ENCODE results near the gene PLXNB3.
"Not testable (repeated sequence)": the region's sequence is repeated elsewhere in the genome, so short reads cannot be mapped to it uniquely, and the experiment has no call there.

PLXNB3 gene

GRCh38 chrX:153728095-153728494 is 36.0 kb upstream of the PLXNB3 start:
- Mint-ChIP-seq H3K4me1 (ENCODE audit: low read depth) (peaks cover 20% of the 10 kb centered on the region), H3K36me3 (peaks cover 5% of the 10 kb centered on the region), H3K27me3 (no peaks in the 10 kb centered on the region), H3K9me3 (ENCODE audit: low read depth) (no peaks in the 10 kb centered on the region), H3K4me3 (no peak overlapping the region), H3K27ac (no peak overlapping the region)

GRCh38 chrX:153728951-153729631 is 35.0 kb upstream of the PLXNB3 start:
- no peaks in the 10 kb centered on the region for H3K27me3 Mint-ChIP-seq
- no peak overlapping the region for H3K4me3 Mint-ChIP-seq
- peaks cover 20% of the 10 kb centered on the region for H3K4me1 Mint-ChIP-seq (ENCODE audit: low read depth)
- no peak overlapping the region for H3K27ac Mint-ChIP-seq
- no peaks in the 10 kb centered on the region for H3K9me3 Mint-ChIP-seq (ENCODE audit: low read depth)
- H3K36me3 Mint-ChIP-seq, result peaks cover 5% of the 10 kb centered on the region

DNA sequence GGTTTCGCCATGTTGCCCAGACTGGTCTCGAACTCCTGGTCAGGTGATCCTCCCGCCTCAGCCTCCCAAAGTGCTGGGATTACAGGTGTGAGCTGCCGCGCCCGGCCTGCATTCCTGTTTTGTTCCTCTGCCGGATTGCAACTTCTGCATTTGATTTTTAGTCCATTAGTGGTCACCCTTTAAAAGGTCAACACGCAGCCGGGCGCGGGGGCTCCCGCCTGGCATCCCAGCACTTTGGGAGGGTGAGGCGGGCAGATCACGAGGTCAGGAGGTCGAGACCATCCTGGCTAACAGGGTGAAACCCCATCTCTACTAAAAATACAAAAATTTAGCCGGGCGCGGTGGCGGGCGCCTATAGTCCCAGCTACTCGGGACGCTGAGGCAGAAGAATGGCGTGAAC is 33.9 kb upstream of the PLXNB3 start:
- not testable (repeated sequence) for H3K36me3 Mint-ChIP-seq; H3K4me3 Mint-ChIP-seq; H3K27ac Mint-ChIP-seq; H3K27me3 Mint-ChIP-seq; H3K9me3 Mint-ChIP-seq (ENCODE audit: low read depth)
- peaks cover 24% of the 10 kb centered on the region for H3K4me1 Mint-ChIP-seq (ENCODE audit: low read depth)

DNA sequence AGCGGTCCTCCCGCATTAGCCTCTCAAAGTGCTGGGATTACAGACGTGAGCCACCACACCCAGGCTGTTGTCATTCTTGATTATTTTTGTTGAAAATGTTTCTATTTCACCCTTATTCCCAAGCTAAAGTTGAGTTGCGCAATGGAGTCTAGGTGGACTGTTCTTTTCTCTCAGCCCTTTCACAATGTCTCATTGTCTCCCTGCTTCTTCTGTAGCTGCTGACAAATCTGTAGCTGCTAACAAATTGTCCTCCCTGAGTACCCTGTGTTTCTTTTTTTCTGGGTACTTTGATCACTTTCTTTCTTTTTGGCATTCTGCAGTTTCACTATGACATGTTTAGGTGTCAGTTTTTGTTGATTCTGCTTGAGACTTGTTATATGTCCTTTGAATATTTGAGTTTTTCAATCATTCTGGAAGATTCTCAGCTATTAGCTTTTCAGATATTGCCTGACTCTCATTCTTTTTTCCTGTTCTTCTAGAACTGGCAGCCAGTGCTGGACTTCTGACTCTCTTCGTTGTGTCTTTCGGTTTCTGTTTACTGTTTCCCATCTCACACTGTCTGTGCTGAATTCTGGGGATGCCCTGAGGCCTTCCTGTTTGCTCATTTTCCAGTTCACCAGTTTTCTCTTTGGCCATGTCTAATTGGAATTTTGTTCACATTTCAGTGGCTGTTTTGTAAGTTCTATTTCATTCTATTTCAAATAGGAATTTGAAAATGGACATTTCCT is 32.8 kb upstream of the PLXNB3 start:
- Mint-ChIP-seq H3K36me3 (peaks cover 8% of the 10 kb centered on the region), H3K4me1 (ENCODE audit: low read depth) (peaks cover 30% of the 10 kb centered on the region), H3K4me3 (no peak overlapping the region), H3K27ac (no peak overlapping the region), H3K27me3 (no peaks in the 10 kb centered on the region), H3K9me3 (ENCODE audit: low read depth) (no peaks in the 10 kb centered on the region)

GRCh38 chrX:153731845-153732215 is 32.2 kb upstream of the PLXNB3 start:
- H3K4me1 Mint-ChIP-seq (ENCODE audit: low read depth), result peaks cover 29% of the 10 kb centered on the region
- no peak overlapping the region for H3K4me3 Mint-ChIP-seq
- H3K27ac Mint-ChIP-seq, result no peak overlapping the region
- H3K27me3 Mint-ChIP-seq, result no peaks in the 10 kb centered on the region
- H3K9me3 Mint-ChIP-seq (ENCODE audit: low read depth), result no peaks in the 10 kb centered on the region
- H3K36me3 Mint-ChIP-seq, result peaks cover 8% of the 10 kb centered on the region

DNA sequence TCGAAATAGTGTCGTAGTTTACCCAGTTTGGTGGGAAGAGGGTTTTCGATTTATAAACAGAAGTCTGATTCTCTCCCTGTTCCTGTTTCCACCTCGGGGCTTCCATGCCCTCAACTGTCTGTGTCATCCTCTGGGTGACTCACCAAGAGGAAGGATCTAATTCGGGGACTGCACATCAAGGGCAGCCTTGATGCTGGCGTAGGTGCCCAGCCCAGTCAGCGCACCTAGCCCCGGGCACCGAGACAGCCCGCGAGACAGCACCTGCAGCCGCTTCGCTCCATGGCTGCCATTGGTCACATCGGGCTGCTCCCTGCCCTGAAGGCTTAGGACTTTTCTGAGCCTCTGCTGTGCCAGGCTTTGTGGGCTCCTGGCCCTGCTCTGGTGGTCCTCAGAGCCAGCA is 31.6 kb upstream of the PLXNB3 start:
- H3K4me3 Mint-ChIP-seq, result no peak overlapping the region

DNA sequence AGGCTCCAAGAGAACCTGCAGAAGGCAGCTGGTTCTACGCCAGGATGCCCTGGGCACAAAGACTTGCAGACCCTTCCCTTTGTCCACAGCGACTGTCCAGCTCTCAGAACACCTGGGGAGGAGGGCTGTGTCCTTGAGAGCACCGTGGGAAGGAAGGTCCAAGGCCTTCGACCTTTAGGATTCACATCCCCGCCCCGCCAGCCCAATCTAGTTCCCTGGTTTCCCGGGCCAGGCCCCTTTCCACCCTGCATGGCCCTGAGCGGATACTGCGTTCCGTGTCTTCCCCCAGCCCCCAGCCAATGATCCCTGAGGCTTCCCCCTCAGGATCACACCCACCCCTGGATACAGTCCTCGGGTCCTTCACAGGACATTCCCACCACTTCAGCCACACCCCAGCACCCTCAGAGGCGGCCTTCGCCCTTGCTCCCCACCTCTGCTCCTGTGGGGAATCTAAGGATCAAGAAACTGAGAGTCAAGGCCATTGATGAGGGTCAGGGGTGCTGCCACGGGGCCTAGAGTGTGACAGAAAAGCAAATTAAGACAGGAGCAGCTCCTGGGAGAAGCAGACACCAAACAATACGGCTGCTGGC is 30.3 kb upstream of the PLXNB3 start:
- peaks cover 8% of the 10 kb centered on the region for H3K36me3 Mint-ChIP-seq
- H3K4me3 Mint-ChIP-seq, result no peak overlapping the region
- no peaks in the 10 kb centered on the region for H3K27me3 Mint-ChIP-seq
- H3K4me1 Mint-ChIP-seq (ENCODE audit: low read depth), result peaks cover 18% of the 10 kb centered on the region
- no peaks in the 10 kb centered on the region for H3K9me3 Mint-ChIP-seq (ENCODE audit: low read depth)
- H3K27ac Mint-ChIP-seq, result no peak overlapping the region

More for the DNA sequence above, 31.6 kb upstream of the PLXNB3 start:
- H3K9me3 Mint-ChIP-seq (ENCODE audit: low read depth), result no peaks in the 10 kb centered on the region
- H3K27ac Mint-ChIP-seq, result no peak overlapping the region
- no peaks in the 10 kb centered on the region for H3K27me3 Mint-ChIP-seq
- H3K4me1 Mint-ChIP-seq (ENCODE audit: low read depth), result peaks cover 23% of the 10 kb centered on the region
- H3K36me3 Mint-ChIP-seq, result peaks cover 8% of the 10 kb centered on the region

DNA sequence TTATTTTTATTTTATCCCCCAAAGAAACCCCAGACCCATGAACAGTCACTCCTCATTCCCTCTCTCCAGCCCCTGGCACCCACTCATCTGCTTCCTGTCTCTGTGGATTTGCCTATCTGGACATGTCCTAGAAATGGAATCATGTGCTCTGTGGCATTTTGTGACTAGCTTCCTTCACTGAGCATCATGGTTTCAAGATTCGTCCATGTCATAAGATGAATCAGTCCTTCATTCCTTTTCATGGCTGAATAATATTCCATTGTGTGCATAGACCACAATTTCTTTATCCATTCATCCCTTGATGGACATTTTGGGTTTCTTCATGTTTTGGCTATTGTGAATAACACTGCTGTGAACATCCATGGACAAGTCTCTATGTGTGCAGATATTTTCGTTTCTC is 29.2 kb upstream of the PLXNB3 start:
- Mint-ChIP-seq H3K27ac (no peak overlapping the region), H3K27me3 (no peaks in the 10 kb centered on the region), H3K9me3 (ENCODE audit: low read depth) (no peaks in the 10 kb centered on the region), H3K4me1 (ENCODE audit: low read depth) (peaks cover 19% of the 10 kb centered on the region), H3K36me3 (peaks cover 8% of the 10 kb centered on the region), H3K4me3 (no peak overlapping the region)

- Mint-ChIP-seq H3K27me3 (no peaks in the 10 kb centered on the region), H3K36me3 (peaks cover 8% of the 10 kb centered on the region), H3K4me1 (ENCODE audit: low read depth) (peaks cover 22% of the 10 kb centered on the region), H3K4me3 (no peak overlapping the region), H3K27ac (no peak overlapping the region), H3K9me3 (ENCODE audit: low read depth) (no peaks in the 10 kb centered on the region)
These were observed 28.8 kb upstream of the PLXNB3 start for GRCh38 chrX:153735274-153735673.

DNA sequence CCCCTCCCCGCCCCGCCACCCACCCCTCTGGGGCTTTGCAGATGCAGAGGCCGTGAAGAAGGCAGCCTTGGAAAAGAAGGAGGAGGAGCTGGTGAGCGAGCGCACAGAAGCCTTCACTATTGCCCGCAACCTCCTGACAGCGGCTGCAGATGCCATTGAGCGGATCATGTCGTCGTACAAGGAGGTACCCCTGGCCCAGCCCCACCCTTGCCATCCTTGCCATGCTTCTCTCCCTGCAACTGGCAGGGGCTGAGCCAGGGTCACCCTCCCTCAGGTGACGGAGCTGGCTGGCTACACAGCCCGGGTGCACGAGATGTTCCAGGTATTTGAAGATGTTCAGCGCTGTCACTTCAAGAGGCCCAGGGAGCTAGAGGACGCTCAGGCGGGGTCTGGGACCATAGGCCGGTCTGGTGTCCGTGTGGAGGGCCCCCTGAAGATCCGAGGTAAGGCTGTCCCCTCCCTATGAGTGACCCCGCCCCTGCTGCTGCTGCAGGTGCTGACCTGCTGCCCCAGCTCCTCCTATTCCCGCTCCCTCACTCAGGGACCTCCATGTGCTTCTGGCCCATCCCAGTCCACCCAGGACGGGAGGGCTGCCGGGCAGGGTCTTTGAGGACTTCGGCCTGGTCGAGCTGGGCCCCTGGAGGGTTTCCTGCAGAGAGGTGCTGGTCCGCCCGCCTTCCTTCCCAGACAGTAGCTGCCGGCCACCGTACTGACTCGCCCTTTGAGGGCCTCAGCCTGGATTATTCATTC is 27.8 kb upstream of the PLXNB3 start:
- peaks cover 8% of the 10 kb centered on the region for H3K36me3 Mint-ChIP-seq
- H3K4me3 Mint-ChIP-seq, result no peak overlapping the region
- peaks cover 26% of the 10 kb centered on the region for H3K4me1 Mint-ChIP-seq (ENCODE audit: low read depth)
- H3K9me3 Mint-ChIP-seq (ENCODE audit: low read depth), result no peaks in the 10 kb centered on the region
- H3K27me3 Mint-ChIP-seq, result no peaks in the 10 kb centered on the region
- no peak overlapping the region for H3K27ac Mint-ChIP-seq

DNA sequence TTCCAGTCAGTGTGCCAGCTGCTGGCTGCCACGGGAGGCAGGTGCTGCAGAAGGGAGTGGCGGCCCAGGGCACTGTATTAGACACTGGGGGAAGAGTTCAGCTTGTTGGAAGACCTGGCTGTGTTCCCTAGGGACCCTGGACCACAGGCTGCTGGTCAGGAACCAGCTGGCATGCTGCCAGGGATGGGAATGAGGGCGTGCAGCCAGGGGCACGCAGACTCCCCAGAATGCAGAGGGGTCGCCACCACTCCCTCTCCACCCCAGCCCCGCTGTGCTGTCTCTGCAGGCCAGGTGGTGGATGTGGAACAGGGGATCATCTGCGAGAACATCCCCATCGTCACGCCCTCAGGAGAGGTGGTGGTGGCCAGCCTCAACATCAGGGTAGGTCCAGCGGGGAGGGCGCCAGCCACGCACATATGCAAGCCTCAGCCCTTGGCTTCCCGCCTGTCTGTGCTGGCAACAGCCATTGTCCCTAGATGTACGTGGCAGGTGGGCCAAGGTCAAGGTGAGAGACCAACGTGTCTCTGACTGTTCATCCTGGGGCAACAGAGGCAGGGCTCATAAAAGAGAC is 27.1 kb upstream of the PLXNB3 start:
- Mint-ChIP-seq H3K27me3 (no peaks in the 10 kb centered on the region), H3K4me3 (no peak overlapping the region), H3K4me1 (ENCODE audit: low read depth) (peaks cover 21% of the 10 kb centered on the region), H3K9me3 (ENCODE audit: low read depth) (no peaks in the 10 kb centered on the region), H3K36me3 (peaks cover 3% of the 10 kb centered on the region), H3K27ac (no peak overlapping the region)

GRCh38 chrX:153738056-153738605 is 25.9 kb upstream of the PLXNB3 start:
- H3K27ac Mint-ChIP-seq, result no peak overlapping the region
- H3K4me1 Mint-ChIP-seq (ENCODE audit: low read depth), result peaks cover 20% of the 10 kb centered on the region
- no peak overlapping the region for H3K4me3 Mint-ChIP-seq
- peaks cover 3% of the 10 kb centered on the region for H3K36me3 Mint-ChIP-seq
- no peaks in the 10 kb centered on the region for H3K27me3 Mint-ChIP-seq
- no peaks in the 10 kb centered on the region for H3K9me3 Mint-ChIP-seq (ENCODE audit: low read depth)

DNA sequence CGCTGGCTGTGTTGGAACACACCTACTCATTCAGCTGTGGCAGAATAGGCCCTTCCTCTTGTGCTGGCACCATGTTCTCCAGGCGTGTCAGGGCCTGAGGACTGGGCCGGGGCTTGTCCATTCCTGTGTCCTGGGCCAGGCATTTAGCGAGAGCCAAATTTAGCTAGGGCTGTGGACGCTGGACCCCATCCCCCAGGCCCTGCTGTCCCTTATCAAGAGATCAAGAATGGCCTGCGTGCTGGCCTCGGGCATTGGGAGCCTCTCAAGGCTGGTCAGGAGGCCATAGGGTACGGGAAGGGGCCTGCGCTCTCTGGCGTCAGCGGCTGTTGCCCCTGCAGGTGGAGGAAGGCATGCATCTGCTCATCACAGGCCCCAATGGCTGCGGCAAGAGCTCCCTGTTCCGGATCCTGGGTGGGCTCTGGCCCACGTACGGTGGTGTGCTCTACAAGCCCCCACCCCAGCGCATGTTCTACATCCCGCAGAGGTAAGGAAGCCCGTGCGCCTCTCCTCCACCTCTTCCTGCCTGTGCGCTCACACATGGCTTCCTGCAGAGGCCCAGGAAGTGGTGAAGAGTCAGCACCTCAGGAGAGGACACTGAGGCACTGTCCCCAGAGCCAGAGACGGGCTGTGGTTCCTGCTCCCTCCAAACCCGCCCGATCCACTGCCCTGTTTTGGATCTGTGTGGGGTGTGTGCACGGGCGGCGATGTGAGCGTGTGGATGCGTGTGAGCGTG is 24.1 kb upstream of the PLXNB3 start:
- Mint-ChIP-seq H3K4me1 (ENCODE audit: low read depth) (peaks cover 22% of the 10 kb centered on the region), H3K27me3 (no peaks in the 10 kb centered on the region), H3K9me3 (ENCODE audit: low read depth) (no peaks in the 10 kb centered on the region), H3K4me3 (no peak overlapping the region), H3K36me3 (peaks cover 3% of the 10 kb centered on the region), H3K27ac (peak overlapping the region; percentile 79)

GRCh38 chrX:153740631-153741222 is 23.3 kb upstream of the PLXNB3 start:
- Mint-ChIP-seq H3K27me3 (no peaks in the 10 kb centered on the region), H3K27ac (peak overlapping the region; percentile 79), H3K36me3 (no peaks in the 10 kb centered on the region), H3K4me3 (no peak overlapping the region), H3K4me1 (ENCODE audit: low read depth) (peaks cover 15% of the 10 kb centered on the region), H3K9me3 (ENCODE audit: low read depth) (no peaks in the 10 kb centered on the region)
